ENCODE data around the gene CPEB4. TPM values are rescaled to one million over a fixed set of nuclear protein-coding genes. Genes with fewer than 3 reads are reported as not detected.

CPEB4 gene
- total RNA-seq, 2 donors from 2014 or later: 9.4 to 11.3 TPM

DNA sequence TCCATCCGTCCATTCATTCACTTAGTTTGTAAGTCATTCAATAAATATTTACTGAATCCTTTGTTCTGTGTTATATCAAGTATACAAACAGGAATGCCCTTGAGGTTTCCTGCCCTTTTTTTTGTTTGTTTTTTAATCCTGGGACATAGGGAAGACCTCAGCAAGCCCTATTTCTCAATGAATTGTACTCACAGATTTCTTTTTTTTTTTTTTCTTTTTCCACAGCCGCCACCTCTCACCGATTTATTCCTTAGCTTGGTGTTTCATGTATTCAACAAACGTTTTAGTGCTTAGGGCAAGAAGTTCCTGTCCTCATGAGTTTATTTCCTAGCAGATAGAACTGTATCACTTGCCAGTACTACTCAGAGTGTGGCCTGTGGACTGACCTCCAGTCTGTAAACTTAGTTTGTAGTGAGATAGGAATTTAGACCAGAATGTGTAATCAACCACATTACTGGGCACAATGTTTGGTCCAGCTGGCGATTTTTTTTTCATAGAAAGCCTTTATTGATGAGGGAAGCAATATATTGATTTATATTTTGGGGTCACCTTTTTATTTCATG, 65.5 kb downstream of the CPEB4 start:
- no peak overlapping the region for H3K27ac ChIP-seq (ENCODE audit: low read depth, low read length)
- TF ChIP-seq, protein P1, sequence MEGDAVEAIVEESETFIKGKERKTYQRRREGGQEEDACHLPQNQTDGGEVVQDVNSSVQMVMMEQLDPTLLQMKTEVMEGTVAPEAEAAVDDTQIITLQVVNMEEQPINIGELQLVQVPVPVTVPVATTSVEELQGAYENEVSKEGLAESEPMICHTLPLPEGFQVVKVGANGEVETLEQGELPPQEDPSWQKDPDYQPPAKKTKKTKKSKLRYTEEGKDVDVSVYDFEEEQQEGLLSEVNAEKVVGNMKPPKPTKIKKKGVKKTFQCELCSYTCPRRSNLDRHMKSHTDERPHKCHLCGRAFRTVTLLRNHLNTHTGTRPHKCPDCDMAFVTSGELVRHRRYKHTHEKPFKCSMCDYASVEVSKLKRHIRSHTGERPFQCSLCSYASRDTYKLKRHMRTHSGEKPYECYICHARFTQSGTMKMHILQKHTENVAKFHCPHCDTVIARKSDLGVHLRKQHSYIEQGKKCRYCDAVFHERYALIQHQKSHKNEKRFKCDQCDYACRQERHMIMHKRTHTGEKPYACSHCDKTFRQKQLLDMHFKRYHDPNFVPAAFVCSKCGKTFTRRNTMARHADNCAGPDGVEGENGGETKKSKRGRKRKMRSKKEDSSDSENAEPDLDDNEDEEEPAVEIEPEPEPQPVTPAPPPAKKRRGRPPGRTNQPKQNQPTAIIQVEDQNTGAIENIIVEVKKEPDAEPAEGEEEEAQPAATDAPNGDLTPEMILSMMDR (conservative IDR thresholded peaks at IDR 0.05): no peak
- H3K4me3 ChIP-seq (ENCODE audit: low read length): no peak overlapping the region
- Mint-ChIP-seq H3K27ac (no peak overlapping the region), H3K36me3 (ENCODE audit: low read depth) (peaks cover 44% of the 10 kb centered on the region), H3K9me3 (no peaks in the 10 kb centered on the region), H3K4me3 (no peak overlapping the region), H3K4me1 (peaks cover 4% of the 10 kb centered on the region), H3K27me3 (ENCODE audit: insufficient read depth) (no peaks in the 10 kb centered on the region)
- WGBS, 2 experiments (ENCODE audit: insufficient coverage in 1 of 2, insufficient read length in 1 of 2): 89 to 91% methylated on average over 3 to 4 of the region's 5 CpGs
- H3K9ac ChIP-seq (ENCODE audit: extremely low read depth, low read length, poor library complexity, severe bottlenecking): no peak overlapping the region
- H3K4me1 ChIP-seq (ENCODE audit: control insufficient read depth, insufficient read depth, low read length): no peaks in the 10 kb centered on the region
- H3K9me3 ChIP-seq (ENCODE audit: control insufficient read depth, low read length): no peaks in the 10 kb centered on the region
- no peaks in the 10 kb centered on the region for H3K27me3 ChIP-seq (ENCODE audit: control insufficient read depth, insufficient read depth, low read length, poor library complexity, severe bottlenecking)
- no peak for DNase-seq
- peaks cover 54% of the 10 kb centered on the region for H3K36me3 ChIP-seq (ENCODE audit: control insufficient read depth, insufficient read depth, low read length)

DNA sequence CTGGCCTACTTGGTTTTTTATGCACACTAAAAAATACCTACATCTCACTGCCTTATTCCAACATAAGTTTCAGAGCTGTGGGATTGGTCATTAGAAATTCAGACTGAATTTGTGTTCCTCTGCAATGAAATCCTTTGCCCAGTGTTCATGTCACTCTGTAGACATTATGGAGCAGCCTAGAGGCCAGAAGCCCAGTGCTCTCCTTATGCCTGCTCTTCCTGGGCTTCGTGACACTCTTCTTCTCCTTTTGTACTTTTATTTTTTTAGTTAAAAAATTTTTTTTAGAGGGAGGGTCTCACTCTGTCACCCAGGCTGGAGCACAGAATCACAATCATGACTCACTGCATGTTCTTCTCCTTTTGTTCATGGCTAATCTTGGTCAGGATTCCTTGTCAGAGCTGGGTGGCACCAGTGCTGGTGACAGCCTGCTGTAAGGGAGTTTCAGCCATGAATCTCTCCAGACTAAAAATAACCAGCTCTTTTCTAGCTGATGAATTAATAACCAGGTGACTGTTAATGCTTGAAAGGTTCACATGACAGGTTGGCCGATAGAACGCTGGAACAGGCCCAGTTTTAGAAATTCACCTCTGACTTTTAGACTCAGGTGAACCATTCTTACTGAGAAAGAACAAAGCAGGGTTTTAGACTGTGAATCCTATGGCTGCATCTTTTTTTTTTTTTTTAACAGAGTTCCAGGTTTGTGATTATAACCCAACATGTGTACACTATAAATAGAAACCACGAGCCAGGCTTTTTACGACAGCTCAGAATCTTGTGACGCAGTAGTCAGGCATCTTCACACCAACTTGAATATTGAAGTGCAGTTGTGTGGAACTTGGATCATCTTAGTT, 66.7 kb downstream of the CPEB4 start:
- Mint-ChIP-seq H3K36me3 (ENCODE audit: low read depth) (peaks cover 38% of the 10 kb centered on the region), H3K27me3 (ENCODE audit: insufficient read depth) (no peaks in the 10 kb centered on the region), H3K4me1 (no peaks in the 10 kb centered on the region), H3K9me3 (no peaks in the 10 kb centered on the region), H3K4me3 (no peak overlapping the region), H3K27ac (no peak overlapping the region)
- no peaks in the 10 kb centered on the region for H3K9me3 ChIP-seq (ENCODE audit: control insufficient read depth, low read length)
- no peak overlapping the region for H3K27ac ChIP-seq (ENCODE audit: low read depth, low read length)
- no peak for DNase-seq
- no peaks in the 10 kb centered on the region for H3K4me1 ChIP-seq (ENCODE audit: control insufficient read depth, insufficient read depth, low read length)
- TF ChIP-seq, protein P1 (conservative IDR thresholded peaks at IDR 0.05): no peak
- no peak overlapping the region for H3K9ac ChIP-seq (ENCODE audit: extremely low read depth, low read length, poor library complexity, severe bottlenecking)
- WGBS, 2 experiments (ENCODE audit: insufficient coverage in 1 of 2, insufficient read length in 1 of 2): 92 to 99% methylated on average over 4 to 5 of the region's 6 CpGs
- H3K4me3 ChIP-seq (ENCODE audit: low read length): no peak overlapping the region
- H3K36me3 ChIP-seq (ENCODE audit: control insufficient read depth, insufficient read depth, low read length): peaks cover 55% of the 10 kb centered on the region
- no peaks in the 10 kb centered on the region for H3K27me3 ChIP-seq (ENCODE audit: control insufficient read depth, insufficient read depth, low read length, poor library complexity, severe bottlenecking)

DNA sequence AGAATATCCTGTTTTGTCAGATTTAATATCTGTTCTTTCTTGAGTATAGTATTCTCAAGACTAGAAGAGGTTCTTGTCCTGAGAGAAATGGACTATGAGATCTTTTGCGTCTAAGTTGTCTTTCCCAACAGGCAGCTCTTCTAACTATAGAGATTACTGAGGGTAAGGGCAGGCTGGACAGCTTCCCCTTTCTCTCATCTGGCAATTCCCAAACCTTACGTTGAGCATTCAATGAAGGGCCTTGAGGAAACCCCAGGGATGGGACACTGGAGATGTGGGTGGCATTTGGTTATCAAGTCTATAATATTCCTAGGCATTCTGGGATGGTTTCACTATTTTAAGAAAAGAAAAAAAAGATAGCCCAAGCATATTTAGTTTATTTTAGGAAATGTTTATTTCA, 72.8 kb downstream of the CPEB4 start:
- Mint-ChIP-seq H3K27ac (no peak overlapping the region), H3K9me3 (no peaks in the 10 kb centered on the region), H3K27me3 (ENCODE audit: insufficient read depth) (no peaks in the 10 kb centered on the region), H3K36me3 (ENCODE audit: low read depth) (peaks cover under 1% of the 10 kb centered on the region), H3K4me1 (peaks cover 12% of the 10 kb centered on the region), H3K4me3 (no peak overlapping the region)
- no peak for DNase-seq
- Histone ChIP-seq H3K4me3 (ENCODE audit: low read length) (no peak overlapping the region), H3K9me3 (ENCODE audit: control insufficient read depth, low read length) (no peaks in the 10 kb centered on the region), H3K4me1 (ENCODE audit: control insufficient read depth, insufficient read depth, low read length) (no peaks in the 10 kb centered on the region), H3K27ac (ENCODE audit: low read depth, low read length) (no peak overlapping the region), H3K9ac (ENCODE audit: extremely low read depth, low read length, poor library complexity, severe bottlenecking) (no peak overlapping the region), H3K36me3 (ENCODE audit: control insufficient read depth, insufficient read depth, low read length) (peaks cover 8% of the 10 kb centered on the region), H3K27me3 (ENCODE audit: control insufficient read depth, insufficient read depth, low read length, poor library complexity, severe bottlenecking) (no peaks in the 10 kb centered on the region)
- TF ChIP-seq, protein P1 (conservative IDR thresholded peaks at IDR 0.05): no peak
- 97% methylated on average over 2 of the region's 2 CpGs; no CpG with 5 or more reads in 1 of the 2 experiments for WGBS, 2 experiments (ENCODE audit: insufficient coverage in 1 of 2, insufficient read length in 1 of 2)

All from endodermal cell (in vitro differentiated cells).